GM13976 (cell line): ENCODE data around the gene APMAP.
"Not testable (repeated sequence)": the region's sequence is repeated elsewhere in the genome, so short reads cannot be mapped to it uniquely, and the experiment has no call there.

ENCODE experiments used
- DNase-seq: peaks from one replicate; pipeline ENCODE4 v3.0.0; 2012; ENCODE audit warnings: low spot score
- CTCF ChIP-seq: IDR thresholded peaks from 2 replicates; pipeline ENCODE4 v1.5.1; 2012; ENCODE audit warnings: borderline replicate concordance, mild to moderate bottlenecking; ENCODE audit not compliant: insufficient read depth; ENCODE audit errors: extremely low read depth, missing control alignments, control extremely low read depth
- in situ Hi-C: fragments of 300-500 bp; cut with MboI; formaldehyde crosslinking; loops from one replicate; pipeline ENCODE4 v1.12.0; 2022; ENCODE audit warnings: low sequenced_read_pairs, mixed read lengths, inconsistent platforms; ENCODE audit not compliant: unreplicated experiment

APMAP gene

GRCh38 chr20:24948939-24949679, 43.4 kb downstream of the APMAP start, which contains the start of gene CST7:
Gene CST7 (plus strand): TSS chr20:24949269. CDS start chr20:24949506, 237 bp downstream.
- in situ Hi-C loops = no loop called here
- DNase-seq = peak; percentile 79
- no peak for TF ChIP-seq CTCF

- in situ Hi-C loops = not testable (repeated sequence)
These were observed 44.1 kb downstream of the APMAP start for GRCh38 chr20:24948396-24948938.

GRCh38 chr20:24946376-24946775, 46.2 kb downstream of the APMAP start:
- in situ Hi-C loops, DNase-seq: not testable (repeated sequence)

More at GRCh38 chr20:24948396-24948938, 44.1 kb downstream of the APMAP start:
- DNase-seq = not testable (repeated sequence)

GRCh38 chr20:24943731-24944130, 48.8 kb downstream of the APMAP start:
- in situ Hi-C loops = no loop called here
- no peak for TF ChIP-seq CTCF
- DNase-seq = no peak

- DNase-seq = no peak
- no peak for TF ChIP-seq CTCF
- in situ Hi-C loops = no loop called here
These were observed 49.4 kb downstream of the APMAP start for GRCh38 chr20:24943196-24943595.

- TF ChIP-seq CTCF = no peak
- in situ Hi-C loops = no loop called here
These were observed 49.9 kb downstream of the APMAP start for GRCh38 chr20:24942679-24943078.

GRCh38 chr20:24939036-24939435, 53.5 kb downstream of the APMAP start:
- DNase-seq = no peak
- TF ChIP-seq CTCF = no peak
- in situ Hi-C loops = no loop called here

More at GRCh38 chr20:24942679-24943078, 49.9 kb downstream of the APMAP start:
- DNase-seq = no peak
